NOMO-1 (cell line): ENCODE measurements around the gene LSM7.

Source experiments
- DNase-seq, 2 experiments: peaks; one replicate each; lab custom pipeline; 2025; ENCODE audit not compliant: unreplicated experiment in 2 of 2; lab: John Stamatoyannopoulos, UW

Gene LSM7

DNA sequence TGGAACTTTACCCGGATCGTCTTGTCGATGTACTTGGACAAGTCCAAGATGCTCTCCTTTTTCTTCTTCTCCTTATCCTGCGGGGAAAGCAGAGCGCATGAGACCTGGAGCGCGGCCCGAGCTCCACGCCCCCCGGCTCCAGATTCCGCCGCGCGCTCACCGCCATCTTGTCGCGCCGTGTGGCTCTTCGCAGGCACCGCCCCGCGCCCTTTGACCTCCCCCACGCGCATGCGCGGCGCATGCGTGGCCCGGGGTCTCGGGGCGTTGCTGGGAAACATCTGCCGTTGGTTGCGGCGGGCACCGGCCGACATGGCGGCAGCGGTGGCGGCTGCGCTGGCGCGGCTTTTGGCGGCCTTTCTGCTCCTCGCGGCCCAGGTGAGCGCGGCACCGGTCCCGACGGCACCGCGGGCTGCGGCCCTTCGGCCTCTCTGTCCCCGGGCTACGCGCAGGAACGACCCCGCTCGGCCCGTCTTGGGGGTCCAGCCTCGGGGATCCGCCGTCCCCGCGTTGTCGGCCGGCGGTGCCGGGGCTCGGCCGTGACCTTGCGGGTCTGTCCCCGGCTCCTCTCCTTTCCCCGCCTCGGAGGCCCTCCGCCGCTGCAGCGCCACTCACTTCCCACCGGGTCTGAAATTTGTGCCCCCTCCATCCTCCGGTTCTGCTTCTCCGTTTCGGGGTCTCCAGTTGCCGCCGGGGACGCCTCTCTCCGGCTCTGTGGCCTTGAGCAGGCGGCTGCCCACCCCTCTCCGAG is at the start of gene LSM7, which contains the start of gene SPPL2B:
Gene LSM7 (minus strand): TSS at position 186 of the 748 bp plus-strand sequence. CDS start 20 bp downstream, at position 166.
Gene SPPL2B (plus strand): TSS at position 284 of the 748 bp plus-strand sequence. CDS start 26 bp downstream, at position 310.
- DNase-seq = peak; percentile 72 to 95

- no peak for DNase-seq
These were observed 48.6 kb upstream of the LSM7 start for GRCh38 chr19:2376784-2377519.

DNA sequence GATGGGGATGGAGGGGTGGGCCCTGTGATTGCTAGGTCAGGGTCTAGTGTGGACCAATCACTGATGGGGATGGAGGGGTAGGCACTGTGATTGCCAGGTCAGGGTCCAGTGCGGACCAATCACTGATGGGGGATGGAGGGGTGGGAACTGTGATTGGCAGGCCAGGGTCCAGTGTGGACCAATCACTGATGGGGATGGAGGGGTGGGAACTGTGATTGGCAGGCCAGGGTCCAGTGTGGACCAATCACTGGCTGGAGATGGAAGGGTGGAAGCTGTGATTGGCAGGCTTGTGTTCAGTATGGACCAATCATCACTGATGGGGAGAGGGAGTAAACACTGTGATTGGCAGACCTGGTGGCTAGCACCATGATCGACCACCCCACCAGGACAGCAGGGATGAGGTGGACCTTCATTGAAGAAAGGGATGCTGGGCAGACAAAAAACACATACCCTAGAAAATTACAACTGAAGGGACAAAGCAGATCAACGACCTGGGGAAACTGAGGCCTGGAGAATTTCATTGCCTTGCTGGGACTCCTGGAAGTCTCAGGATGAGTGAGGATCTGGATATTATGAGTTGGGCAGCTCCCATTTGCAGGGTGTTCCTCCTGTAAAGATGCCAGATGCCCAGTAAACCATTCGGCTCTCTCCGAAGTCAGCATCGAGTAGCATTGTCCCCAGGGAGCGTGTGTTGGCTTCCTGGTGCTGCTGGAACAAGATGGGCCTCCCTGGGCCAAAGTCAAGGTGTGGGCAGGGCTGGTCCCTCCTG is 47.2 kb upstream of the LSM7 start:
- no peak for DNase-seq

- no peak for DNase-seq
These were observed 46.4 kb upstream of the LSM7 start for GRCh38 chr19:2374808-2375207.

GRCh38 chr19:2372076-2372612 is 43.8 kb upstream of the LSM7 start:
- DNase-seq = no peak

- no peak for DNase-seq
These were observed 43.3 kb upstream of the LSM7 start for GRCh38 chr19:2371656-2372055.

GRCh38 chr19:2365201-2365970 is 37.0 kb upstream of the LSM7 start:
- DNase-seq = no peak

GRCh38 chr19:2363419-2363818 is 35.0 kb upstream of the LSM7 start:
- no peak for DNase-seq

DNA sequence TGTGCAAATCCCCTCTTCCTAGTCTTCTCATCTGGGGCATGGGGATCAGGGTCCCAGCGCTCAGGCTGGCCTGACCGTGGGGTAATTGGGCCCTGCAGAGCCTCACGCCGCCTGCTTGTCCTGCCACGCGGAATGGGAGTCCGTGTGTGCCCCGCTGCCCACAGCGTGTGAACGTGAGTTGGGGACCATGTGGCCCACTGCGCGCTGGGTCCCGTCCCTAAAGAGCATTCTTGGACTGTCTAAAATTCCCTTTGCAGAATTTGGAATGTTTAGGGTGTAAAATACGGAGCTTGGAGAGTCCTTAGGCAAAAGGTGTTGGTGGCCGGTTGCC is 34.5 kb upstream of the LSM7 start:
- DNase-seq = no peak

DNA sequence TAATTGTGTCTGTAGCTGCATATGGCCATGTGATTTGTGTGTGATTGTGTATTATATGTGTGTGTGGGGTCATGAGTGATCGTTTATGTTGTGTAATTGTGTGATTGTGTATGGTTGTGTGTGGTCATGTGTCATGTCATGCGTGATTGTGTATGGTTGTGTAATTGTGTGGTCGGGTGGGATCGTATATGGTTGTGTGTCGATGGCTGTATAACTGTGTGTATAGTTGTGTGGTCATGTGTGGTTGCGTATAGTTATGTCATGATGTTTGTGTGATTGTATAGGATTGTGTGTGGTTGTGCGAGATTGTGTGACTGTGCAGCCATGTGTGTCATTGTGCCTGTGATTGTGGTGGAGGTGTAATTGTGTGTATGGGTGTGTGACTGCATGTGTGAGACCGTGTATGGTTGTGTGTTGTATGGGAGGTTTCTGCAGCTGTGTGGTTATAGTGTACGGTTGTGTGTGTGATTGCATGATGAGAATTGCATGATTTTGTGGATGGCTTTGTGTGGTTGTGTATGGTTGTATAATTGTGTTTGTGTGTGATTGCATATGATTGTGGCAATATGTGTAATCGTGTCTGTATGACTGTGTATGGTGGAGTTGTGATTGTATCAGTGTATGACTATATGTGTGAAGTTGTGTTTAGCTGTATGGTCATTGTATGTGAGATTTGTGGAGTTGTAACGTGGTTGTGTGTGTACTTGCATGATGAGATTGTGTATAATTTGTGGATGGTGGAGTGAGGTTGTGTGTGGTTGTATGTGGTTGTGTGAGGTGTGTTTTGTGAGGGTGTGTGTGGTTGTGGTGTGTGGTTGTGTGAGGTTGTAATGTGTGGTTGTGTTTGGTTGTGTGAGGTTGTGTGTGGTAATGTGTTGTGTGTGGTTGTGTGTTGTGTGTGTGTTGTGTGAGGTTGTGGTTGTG is 33.9 kb upstream of the LSM7 start:
- no peak for DNase-seq

GRCh38 chr19:2361246-2362045 is 33.1 kb upstream of the LSM7 start:
- no peak for DNase-seq

DNA sequence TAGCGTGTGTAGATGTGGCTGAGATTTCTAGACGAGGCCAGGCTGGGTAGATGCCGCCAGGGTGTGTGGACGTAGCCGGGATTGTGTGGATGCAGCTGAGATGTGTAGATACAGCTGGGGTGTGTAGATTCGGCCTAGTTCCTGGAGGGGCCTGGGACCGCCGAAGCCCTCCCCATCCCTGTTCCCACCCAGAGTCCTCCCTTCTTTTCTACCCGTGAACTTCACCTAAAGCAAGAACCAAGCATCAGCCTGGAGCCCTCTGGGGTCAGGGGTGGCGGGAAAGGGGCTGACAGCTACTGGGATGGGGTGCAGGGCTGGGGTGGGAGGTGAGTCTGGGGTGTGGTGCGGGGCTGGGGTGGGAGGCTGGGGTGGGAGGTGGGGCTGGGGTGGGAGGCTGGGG is 32.4 kb upstream of the LSM7 start:
- no peak for DNase-seq

DNA sequence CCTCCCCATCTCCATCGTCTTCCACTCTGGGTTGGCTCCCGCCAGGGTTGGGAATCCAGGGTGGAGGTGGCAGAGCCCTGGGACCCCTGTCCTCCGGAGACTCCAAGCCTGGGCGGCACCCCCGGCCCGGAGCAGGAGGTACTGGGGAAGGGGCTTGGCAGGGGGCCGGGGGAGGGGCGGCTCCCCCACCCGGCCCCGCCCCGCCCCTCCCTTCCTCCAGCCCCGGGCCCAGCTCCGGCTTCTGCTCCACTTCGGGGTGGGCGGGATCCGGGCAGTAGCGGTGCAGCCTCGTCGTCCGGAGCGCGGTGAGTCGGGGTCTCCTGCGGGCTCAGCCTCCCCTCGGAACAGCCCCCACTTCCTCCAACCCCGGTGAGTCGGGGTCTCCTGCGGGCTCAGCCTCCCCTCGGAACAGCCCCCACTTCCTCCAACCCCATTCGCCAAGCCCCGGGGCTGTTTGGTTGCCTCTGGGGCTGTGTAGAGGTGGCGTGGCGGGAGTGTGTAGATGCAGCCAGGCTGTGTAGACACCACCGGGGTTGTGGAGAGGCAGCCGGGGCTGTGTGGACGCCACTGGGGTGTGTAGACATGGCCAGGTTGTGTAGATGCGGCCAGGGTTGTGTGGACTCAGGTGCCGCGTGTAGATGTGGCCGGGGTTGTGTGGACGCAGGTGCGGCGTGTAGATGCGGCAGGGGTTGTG is 31.8 kb upstream of the LSM7 start, which contains the start of gene TMPRSS9:
Gene TMPRSS9 (plus strand): TSS at position 274 of the 694 bp plus-strand sequence. CDS start 29,521 bp downstream, outside the sequence.
- DNase-seq = no peak

DNA sequence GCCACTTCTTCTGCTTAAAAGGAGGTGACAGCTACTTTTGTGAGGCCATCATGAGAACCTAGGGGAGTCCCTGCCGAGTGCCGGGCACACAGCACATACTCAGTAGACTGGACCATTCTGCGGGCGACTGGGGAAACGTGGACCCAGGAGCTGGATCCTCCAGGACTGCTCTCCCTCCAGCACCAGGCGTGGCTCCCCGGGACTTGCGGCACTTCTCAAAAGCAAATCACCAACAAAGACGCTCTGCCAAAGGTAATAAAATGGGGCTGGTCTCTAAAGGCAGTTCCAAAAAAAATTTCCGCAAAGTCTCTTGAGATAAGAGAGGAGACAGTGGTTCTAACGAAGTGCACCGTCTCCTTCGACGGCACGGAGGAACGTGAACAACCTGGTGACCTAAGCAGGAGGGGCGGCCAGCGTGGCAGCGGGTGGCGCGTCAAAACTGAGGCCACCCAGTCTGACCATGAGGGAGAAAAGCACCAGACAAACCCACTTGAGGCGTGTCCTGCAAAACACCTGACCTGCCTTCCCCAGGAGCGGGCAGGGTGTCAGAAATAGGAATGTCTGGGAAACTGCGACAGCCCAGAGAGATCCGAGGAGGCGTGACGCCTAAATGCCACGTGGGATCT is 30.3 kb upstream of the LSM7 start:
- no peak for DNase-seq

DNA sequence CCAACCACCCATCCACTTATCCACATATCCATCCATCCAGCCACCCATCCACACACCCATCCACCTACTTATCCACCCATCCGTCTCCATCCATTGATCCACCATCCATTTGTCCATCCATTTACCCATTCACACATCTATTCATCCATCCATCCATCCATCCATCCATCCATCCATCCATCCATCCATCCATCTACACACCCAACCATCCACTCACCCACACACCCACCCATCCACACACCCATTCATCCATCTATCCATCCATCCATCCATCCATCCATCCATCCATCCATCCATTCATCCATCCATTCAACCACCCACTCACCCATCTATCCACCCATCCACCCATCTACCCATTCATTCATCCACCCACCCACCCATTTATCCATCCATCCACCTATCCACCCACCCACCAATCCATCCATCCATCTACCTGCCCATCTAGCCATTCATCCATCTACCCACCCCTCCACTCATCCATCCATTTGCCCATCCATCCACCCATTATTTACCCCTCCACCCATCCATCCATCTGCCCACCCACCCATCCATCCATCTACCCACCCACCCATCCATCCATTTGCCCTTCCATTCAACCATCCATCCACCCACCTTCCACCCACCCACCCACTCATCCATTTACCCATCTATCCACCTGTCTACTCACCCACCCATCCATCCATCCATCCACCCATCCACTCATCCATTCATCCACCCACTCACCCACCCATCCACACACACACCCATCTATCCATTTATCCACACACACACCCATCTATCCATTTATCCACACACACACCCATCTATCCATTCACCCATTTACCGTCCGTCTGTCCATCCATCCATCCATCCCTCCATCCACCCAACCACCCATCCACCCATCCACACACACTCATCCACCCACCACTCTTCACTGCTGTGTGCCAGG is 29.2 kb upstream of the LSM7 start:
- no peak for DNase-seq

- DNase-seq = no peak
These were observed 27.8 kb upstream of the LSM7 start for GRCh38 chr19:2356036-2356646.
